ENCODE measurements around the gene FGF22. TPM values are rescaled to one million over a fixed set of nuclear protein-coding genes. Genes with fewer than 3 reads are reported as not detected.
"Not testable (repeated sequence)": the region's sequence is repeated elsewhere in the genome, so short reads cannot be mapped to it uniquely, and the experiment has no call there.

Gene FGF22
- total and polyA plus RNA-seq, 3 experiments from 2014 or later, result 0.20 to 0.22 TPM; not detected in 1

- Histone ChIP-seq H3K27ac (ENCODE audit: low read depth, low read length) (no peak overlapping the region), H3K9me3 (ENCODE audit: low read length) (no peaks in the 10 kb centered on the region), H3K4me1 (ENCODE audit: insufficient read depth, low read length) (no peaks in the 10 kb centered on the region), H3K4me3 (ENCODE audit: low read length) (no peak overlapping the region), H3K27me3 (ENCODE audit: insufficient read depth, low read length, poor library complexity, severe bottlenecking) (no peaks in the 10 kb centered on the region), H3K36me3 (ENCODE audit: insufficient read depth, low read length) (no peaks in the 10 kb centered on the region)
- no peak for DNase-seq
- ChIA-PET POLR2A (no interaction called here), CTCF (interaction anchor here (1.1 kb wide), 1 partner anchor 28 kb away, joined by 3 read pairs; no protein-coding TSS in a partner anchor)
- H3K4me1 Mint-ChIP-seq, result peaks cover 3 to 8% (median 7%) of the 10 kb centered on the region in 3 donors
- no peaks in the 10 kb centered on the region for H3K9me3 Mint-ChIP-seq
- no peak overlapping the region for H3K4me3 Mint-ChIP-seq
- H3K27me3 Mint-ChIP-seq, result no peaks in the 10 kb centered on the region
- no peak overlapping the region for H3K27ac Mint-ChIP-seq
- peaks cover 0 to 34% (median 2%) of the 10 kb centered on the region in 3 donors for H3K36me3 Mint-ChIP-seq
Measured at GRCh38 chr19:616747-617526, 22.7 kb upstream of the FGF22 start.

GRCh38 chr19:617551-618246, 22.0 kb upstream of the FGF22 start:
- no peak overlapping the region for H3K4me3 Mint-ChIP-seq
- no peak overlapping the region for H3K27ac Mint-ChIP-seq
- H3K27me3 Mint-ChIP-seq, result no peaks in the 10 kb centered on the region
- Histone ChIP-seq H3K4me1 (ENCODE audit: insufficient read depth, low read length) (no peaks in the 10 kb centered on the region), H3K9me3 (ENCODE audit: low read length) (no peaks in the 10 kb centered on the region), H3K36me3 (ENCODE audit: insufficient read depth, low read length) (no peaks in the 10 kb centered on the region), H3K27me3 (ENCODE audit: insufficient read depth, low read length, poor library complexity, severe bottlenecking) (no peaks in the 10 kb centered on the region), H3K27ac (ENCODE audit: low read depth, low read length) (no peak overlapping the region), H3K4me3 (ENCODE audit: low read length) (no peak overlapping the region)
- ChIA-PET CTCF (interaction anchor here (1.1 kb wide), 1 partner anchor 27 kb away, joined by 3 read pairs; no protein-coding TSS in a partner anchor), POLR2A (no interaction called here)
- no peaks in the 10 kb centered on the region for H3K9me3 Mint-ChIP-seq
- H3K36me3 Mint-ChIP-seq, result peaks cover 0 to 36% (median 2%) of the 10 kb centered on the region in 3 donors
- DNase-seq, result no peak
- H3K4me1 Mint-ChIP-seq, result peaks cover 3 to 5% (median 3%) of the 10 kb centered on the region in 3 donors

- H3K36me3 ChIP-seq (ENCODE audit: insufficient read depth, low read length), result no peaks in the 10 kb centered on the region
Measured at GRCh38 chr19:618247-618619, 21.4 kb upstream of the FGF22 start.

GRCh38 chr19:618674-619285, 20.9 kb upstream of the FGF22 start:
- Mint-ChIP-seq H3K27me3 (no peaks in the 10 kb centered on the region), H3K4me3 (peak overlapping the region in 1 of 7 donors; percentile 19), H3K9me3 (no peaks in the 10 kb centered on the region), H3K27ac (no peak overlapping the region), H3K4me1 (peaks cover 3 to 5% (median 3%) of the 10 kb centered on the region in 3 donors), H3K36me3 (peaks cover 0 to 43% (median 2%) of the 10 kb centered on the region in 3 donors)
- no peak overlapping the region for H3K27ac ChIP-seq (ENCODE audit: low read depth, low read length)
- CTCF ChIA-PET, result no interaction called here
- H3K9me3 ChIP-seq (ENCODE audit: low read length), result no peaks in the 10 kb centered on the region
- POLR2A ChIA-PET, result no interaction called here
- DNase-seq, result no peak
- peaks cover 3% of the 10 kb centered on the region for H3K36me3 ChIP-seq (ENCODE audit: insufficient read depth, low read length)
- no peaks in the 10 kb centered on the region for H3K4me1 ChIP-seq (ENCODE audit: insufficient read depth, low read length)
- H3K27me3 ChIP-seq (ENCODE audit: insufficient read depth, low read length, poor library complexity, severe bottlenecking), result no peaks in the 10 kb centered on the region
- H3K4me3 ChIP-seq (ENCODE audit: low read length), result no peak overlapping the region

More at GRCh38 chr19:618247-618619, 21.4 kb upstream of the FGF22 start:
- no peak overlapping the region for H3K27ac Mint-ChIP-seq
- Histone ChIP-seq H3K27me3 (ENCODE audit: insufficient read depth, low read length, poor library complexity, severe bottlenecking) (no peaks in the 10 kb centered on the region), H3K4me1 (ENCODE audit: insufficient read depth, low read length) (no peaks in the 10 kb centered on the region), H3K27ac (ENCODE audit: low read depth, low read length) (no peak overlapping the region), H3K9me3 (ENCODE audit: low read length) (no peaks in the 10 kb centered on the region), H3K4me3 (ENCODE audit: low read length) (no peak overlapping the region)
- ChIA-PET POLR2A (no interaction called here), CTCF (interaction anchor here (1.1 kb wide), 1 partner anchor 27 kb away, joined by 3 read pairs; no protein-coding TSS in a partner anchor)
- H3K9me3 Mint-ChIP-seq, result no peaks in the 10 kb centered on the region
- H3K27me3 Mint-ChIP-seq, result no peaks in the 10 kb centered on the region
- DNase-seq, result no peak
- H3K4me1 Mint-ChIP-seq, result peaks cover 3 to 5% (median 3%) of the 10 kb centered on the region in 3 donors
- peaks cover 0 to 38% (median 2%) of the 10 kb centered on the region in 3 donors for H3K36me3 Mint-ChIP-seq
- no peak overlapping the region for H3K4me3 Mint-ChIP-seq

GRCh38 chr19:619286-620002, 20.2 kb upstream of the FGF22 start:
- Mint-ChIP-seq H3K27me3 (no peaks in the 10 kb centered on the region), H3K4me1 (peaks cover 3 to 5% (median 3%) of the 10 kb centered on the region in 3 donors), H3K4me3 (no peak overlapping the region), H3K36me3 (peaks cover 0 to 48% (median 2%) of the 10 kb centered on the region in 3 donors), H3K27ac (no peak overlapping the region), H3K9me3 (no peaks in the 10 kb centered on the region)
- peaks cover 7% of the 10 kb centered on the region for H3K36me3 ChIP-seq (ENCODE audit: insufficient read depth, low read length)
- ChIA-PET CTCF (no interaction called here), POLR2A (no interaction called here)
- no peaks in the 10 kb centered on the region for H3K9me3 ChIP-seq (ENCODE audit: low read length)
- no peak overlapping the region for H3K4me3 ChIP-seq (ENCODE audit: low read length)
- H3K27me3 ChIP-seq (ENCODE audit: insufficient read depth, low read length, poor library complexity, severe bottlenecking), result no peaks in the 10 kb centered on the region
- H3K27ac ChIP-seq (ENCODE audit: low read depth, low read length), result no peak overlapping the region
- no peaks in the 10 kb centered on the region for H3K4me1 ChIP-seq (ENCODE audit: insufficient read depth, low read length)
- no peak for DNase-seq

GRCh38 chr19:620166-620862, 19.4 kb upstream of the FGF22 start:
- H3K27ac Mint-ChIP-seq, result no peak overlapping the region
- Histone ChIP-seq H3K4me3 (ENCODE audit: low read length) (no peak overlapping the region), H3K36me3 (ENCODE audit: insufficient read depth, low read length) (peaks cover 7% of the 10 kb centered on the region), H3K4me1 (ENCODE audit: insufficient read depth, low read length) (no peaks in the 10 kb centered on the region), H3K9me3 (ENCODE audit: low read length) (no peaks in the 10 kb centered on the region), H3K27me3 (ENCODE audit: insufficient read depth, low read length, poor library complexity, severe bottlenecking) (no peaks in the 10 kb centered on the region), H3K27ac (ENCODE audit: low read depth, low read length) (no peak overlapping the region)
- DNase-seq, result no peak
- H3K36me3 Mint-ChIP-seq, result peaks cover 0 to 51% (median 3%) of the 10 kb centered on the region in 3 donors
- ChIA-PET CTCF (no interaction called here), POLR2A (no interaction called here)
- H3K9me3 Mint-ChIP-seq, result no peaks in the 10 kb centered on the region
- no peak overlapping the region for H3K4me3 Mint-ChIP-seq
- peaks cover 3 to 5% (median 4%) of the 10 kb centered on the region in 3 donors for H3K4me1 Mint-ChIP-seq
- H3K27me3 Mint-ChIP-seq, result no peaks in the 10 kb centered on the region

GRCh38 chr19:621191-621590, 18.5 kb upstream of the FGF22 start:
- POLR2A ChIA-PET; H3K27ac Mint-ChIP-seq; H3K36me3 ChIP-seq (ENCODE audit: insufficient read depth, low read length); H3K4me1 Mint-ChIP-seq; DNase-seq; H3K27me3 Mint-ChIP-seq; H3K9me3 Mint-ChIP-seq; H3K4me3 Mint-ChIP-seq; H3K4me1 ChIP-seq (ENCODE audit: insufficient read depth, low read length); H3K27ac ChIP-seq (ENCODE audit: low read depth, low read length); CTCF ChIA-PET; H3K4me3 ChIP-seq (ENCODE audit: low read length); H3K27me3 ChIP-seq (ENCODE audit: insufficient read depth, low read length, poor library complexity, severe bottlenecking); H3K9me3 ChIP-seq (ENCODE audit: low read length): not testable (repeated sequence)
- peaks cover 0 to 54% (median 3%) of the 10 kb centered on the region in 3 donors for H3K36me3 Mint-ChIP-seq

All from CD8-positive, alpha-beta memory T cell (primary cell).